ENCODE results near the gene SRMS.
"Not testable (repeated sequence)": the region's sequence is repeated elsewhere in the genome, so short reads cannot be mapped to it uniquely, and the experiment has no call there.

Gene SRMS

GRCh38 chr20:63520504-63520933, 27.0 kb downstream of the SRMS start, which contains the start of gene PPDPF:
PPDPF (plus strand) TSS chr20:63520765; CDS start chr20:63521309, 544 bp downstream.
- H3K4me3 ChIP-seq (ENCODE audit: low read depth, low read length) = peak within 1 kb of the TSS; percentile 89
- TF ChIP-seq CTCF (IDR thresholded peaks at IDR 0.05; ENCODE audit: low read depth, low read length) = no peak

GRCh38 chr20:63519668-63520503, 27.7 kb downstream of the SRMS start:
- peak overlapping the region; percentile 89 for H3K4me3 ChIP-seq (ENCODE audit: low read depth, low read length)
- peak; percentile 17; the same call in 1 of the 2 replicates for TF ChIP-seq CTCF (IDR thresholded peaks at IDR 0.05; ENCODE audit: low read depth, low read length)

- TF ChIP-seq CTCF (IDR thresholded peaks at IDR 0.05; ENCODE audit: low read depth, low read length) = no peak
- H3K4me3 ChIP-seq (ENCODE audit: low read depth, low read length) = peak overlapping the region; percentile 89
Observed at GRCh38 chr20:63518946-63519667, 28.4 kb downstream of the SRMS start.

GRCh38 chr20:63518351-63518861, 29.1 kb downstream of the SRMS start:
- TF ChIP-seq CTCF (IDR thresholded peaks at IDR 0.05; ENCODE audit: low read depth, low read length) = no peak
- no peak overlapping the region for H3K4me3 ChIP-seq (ENCODE audit: low read depth, low read length)

GRCh38 chr20:63517376-63518309, 29.9 kb downstream of the SRMS start:
- TF ChIP-seq CTCF (IDR thresholded peaks at IDR 0.05; ENCODE audit: low read depth, low read length) = no peak

GRCh38 chr20:63514520-63514919, 33.0 kb downstream of the SRMS start:
- H3K4me3 ChIP-seq (ENCODE audit: low read depth, low read length) = not testable (repeated sequence)

More at GRCh38 chr20:63517376-63518309, 29.9 kb downstream of the SRMS start:
- no peak overlapping the region for H3K4me3 ChIP-seq (ENCODE audit: low read depth, low read length)

GRCh38 chr20:63513207-63513606, 34.3 kb downstream of the SRMS start:
- TF ChIP-seq CTCF (IDR thresholded peaks at IDR 0.05; ENCODE audit: low read depth, low read length) = no peak
- no peak overlapping the region for H3K4me3 ChIP-seq (ENCODE audit: low read depth, low read length)
